Measurements from ENCODE around the gene RAD50.
"Not testable (repeated sequence)": the region's sequence is repeated elsewhere in the genome, so short reads cannot be mapped to it uniquely, and the experiment has no call there.

The RAD50 gene

GRCh38 chr5:132559383-132560060, 2.7 kb downstream of the RAD50 start:
- no peak for DNase-seq

GRCh38 chr5:132561601-132562000, 4.8 kb downstream of the RAD50 start:
- DNase-seq: no peak

- DNase-seq: not testable (repeated sequence)
These were observed 7.8 kb downstream of the RAD50 start for GRCh38 chr5:132564555-132564954.

GRCh38 chr5:132566657-132567056, 9.9 kb downstream of the RAD50 start:
- no peak for DNase-seq

GRCh38 chr5:132576123-132576522, 19.3 kb downstream of the RAD50 start:
- DNase-seq: no peak

GRCh38 chr5:132584560-132584959, 27.8 kb downstream of the RAD50 start:
- not testable (repeated sequence) for DNase-seq

GRCh38 chr5:132586063-132586462, 29.3 kb downstream of the RAD50 start:
- no peak for DNase-seq

- no peak for DNase-seq
These were observed 32.7 kb downstream of the RAD50 start for GRCh38 chr5:132589467-132589866.

- peak in 1 of 2 experiments; percentile 2 for DNase-seq
These were observed 34.4 kb downstream of the RAD50 start for GRCh38 chr5:132591145-132591544.

GRCh38 chr5:132592521-132592920, 35.7 kb downstream of the RAD50 start:
- DNase-seq: no peak

GRCh38 chr5:132594170-132594569, 37.4 kb downstream of the RAD50 start:
- no peak for DNase-seq

GRCh38 chr5:132595624-132596023, 38.8 kb downstream of the RAD50 start:
- DNase-seq: no peak

- DNase-seq: no peak
These were observed 44.4 kb downstream of the RAD50 start for GRCh38 chr5:132601071-132601728.

GRCh38 chr5:132607095-132607494, 50.3 kb downstream of the RAD50 start:
- DNase-seq: no peak

- no peak for DNase-seq
These were observed 51.3 kb downstream of the RAD50 start for GRCh38 chr5:132608107-132608506.

- DNase-seq: no peak
These were observed 55.2 kb downstream of the RAD50 start for GRCh38 chr5:132611965-132612364.

- no peak for DNase-seq
These were observed 56.1 kb downstream of the RAD50 start for GRCh38 chr5:132612846-132613245.

- DNase-seq: no peak
These were observed 64.9 kb downstream of the RAD50 start for GRCh38 chr5:132621699-132622098.

GRCh38 chr5:132622608-132623007, 65.8 kb downstream of the RAD50 start:
- DNase-seq: no peak

- DNase-seq: no peak
These were observed 70.7 kb downstream of the RAD50 start for GRCh38 chr5:132627470-132627869.

GRCh38 chr5:132628814-132629213, 72.0 kb downstream of the RAD50 start:
- DNase-seq: no peak

- DNase-seq: no peak
These were observed 72.6 kb downstream of the RAD50 start for GRCh38 chr5:132629230-132629944.

GRCh38 chr5:132633587-132633986, 76.8 kb downstream of the RAD50 start:
- DNase-seq: not testable (repeated sequence)

GRCh38 chr5:132635873-132636272, 79.1 kb downstream of the RAD50 start:
- no peak for DNase-seq
